ENCODE results near the gene ROR2.

DNA sequence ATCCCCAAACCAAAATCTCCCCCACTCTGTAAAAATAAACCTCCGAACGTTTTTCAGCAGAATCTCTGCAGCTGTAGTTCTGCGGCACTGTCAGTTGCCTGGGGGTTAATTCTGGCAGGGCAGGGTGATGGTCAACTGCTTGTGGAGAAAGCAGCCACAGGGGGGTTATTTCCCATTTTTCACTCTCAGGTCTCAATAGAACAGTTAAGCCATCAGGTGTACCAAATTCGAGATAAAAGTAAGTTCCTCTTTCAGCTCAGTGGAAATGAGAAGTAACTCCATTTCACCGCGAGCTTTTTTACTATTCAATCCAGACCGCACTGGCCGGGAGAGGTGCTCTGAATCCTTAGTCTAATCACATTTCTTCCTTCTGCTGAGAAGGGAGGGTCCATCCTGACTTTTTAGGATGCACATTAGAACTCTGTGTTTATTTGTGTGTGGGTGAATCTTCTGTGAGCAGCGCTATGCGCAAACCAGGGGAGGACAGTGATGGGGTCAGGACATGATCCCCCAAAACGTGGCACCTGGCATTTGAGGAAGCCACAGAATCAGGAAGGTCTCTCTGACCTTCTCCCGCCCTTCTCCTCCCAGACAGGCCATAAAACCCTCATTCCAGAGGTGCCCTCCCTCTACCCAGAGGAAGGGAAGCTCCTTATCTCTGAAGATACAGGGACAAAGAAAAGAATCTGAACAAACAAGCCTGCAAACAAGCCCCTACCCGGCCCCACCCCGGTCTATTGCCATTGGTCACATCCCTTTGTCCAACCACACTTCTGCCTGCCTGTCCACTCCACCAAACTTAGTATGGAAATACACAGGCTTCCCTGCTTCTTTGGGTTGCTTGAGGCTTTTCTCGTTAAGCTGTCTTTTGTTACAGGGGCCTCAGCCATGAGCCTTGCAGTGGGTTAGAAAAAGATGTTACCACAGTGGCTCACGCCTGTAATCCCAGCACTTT, 229.0 kb downstream of the ROR2 start:
- TF ChIP-seq, protein P1, sequence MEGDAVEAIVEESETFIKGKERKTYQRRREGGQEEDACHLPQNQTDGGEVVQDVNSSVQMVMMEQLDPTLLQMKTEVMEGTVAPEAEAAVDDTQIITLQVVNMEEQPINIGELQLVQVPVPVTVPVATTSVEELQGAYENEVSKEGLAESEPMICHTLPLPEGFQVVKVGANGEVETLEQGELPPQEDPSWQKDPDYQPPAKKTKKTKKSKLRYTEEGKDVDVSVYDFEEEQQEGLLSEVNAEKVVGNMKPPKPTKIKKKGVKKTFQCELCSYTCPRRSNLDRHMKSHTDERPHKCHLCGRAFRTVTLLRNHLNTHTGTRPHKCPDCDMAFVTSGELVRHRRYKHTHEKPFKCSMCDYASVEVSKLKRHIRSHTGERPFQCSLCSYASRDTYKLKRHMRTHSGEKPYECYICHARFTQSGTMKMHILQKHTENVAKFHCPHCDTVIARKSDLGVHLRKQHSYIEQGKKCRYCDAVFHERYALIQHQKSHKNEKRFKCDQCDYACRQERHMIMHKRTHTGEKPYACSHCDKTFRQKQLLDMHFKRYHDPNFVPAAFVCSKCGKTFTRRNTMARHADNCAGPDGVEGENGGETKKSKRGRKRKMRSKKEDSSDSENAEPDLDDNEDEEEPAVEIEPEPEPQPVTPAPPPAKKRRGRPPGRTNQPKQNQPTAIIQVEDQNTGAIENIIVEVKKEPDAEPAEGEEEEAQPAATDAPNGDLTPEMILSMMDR (IDR thresholded peaks at IDR 0.05), result no peak
- TF ChIP-seq POLR2A (IDR thresholded peaks at IDR 0.05), result no peak
